Tibial artery (tissue), 4 donors: ENCODE data around the gene HINT3.
A peak's percentile ranks its signal among the peaks of the same experiment; 100 is the strongest.
"Not testable (repeated sequence)": the region's sequence is repeated elsewhere in the genome, so short reads cannot be mapped to it uniquely, and the experiment has no call there.

Experiments used
- DNase-seq, 2 donors: peaks; one replicate each; pipeline ENCODE4 v3.0.0-alpha.2; 2019
- H3K27ac ChIP-seq, 2 donors: fragments of 200-600 bp; sonication (generic) in 1 of 2; 1 replicate in 1 of 2; 2 replicates in 1 of 2; pipeline ENCODE4 v1.5.1; 2018 to 2019; ENCODE audit warnings: mild to moderate bottlenecking in 1 of 2
- H3K27me3 ChIP-seq, 2 donors: fragments of 200-600 bp; sonication (generic) in 1 of 2; one replicate each; pipeline versions ENCODE4 v1.5.1 to v1.6.0; 2016 to 2019
- H3K36me3 ChIP-seq, 3 donors: fragments of 200-600 bp; sonication (generic) in 2 of 3; one replicate each; pipeline ENCODE4 v1.5.1; 2016 to 2019; ENCODE audit warnings: mild to moderate bottlenecking in 2 of 3
- H3K4me1 ChIP-seq, 4 donors: fragments of 200-600 bp; sonication (generic) in 2 of 4; 1 replicate in 3 of 4; 2 replicates in 1 of 4; pipeline ENCODE4 v1.5.1; 2016 to 2019
- H3K4me3 ChIP-seq, 2 donors: fragments of 200-600 bp; sonication (generic) in 1 of 2; 1 replicate in 1 of 2; 2 replicates in 1 of 2; pipeline ENCODE4 v1.5.1; 2018 to 2019; ENCODE audit warnings: mild to moderate bottlenecking in 2 of 2
- H3K9me3 ChIP-seq, 3 donors: fragments of 200-600 bp; sonication (generic) in 1 of 3; one replicate each; pipeline ENCODE4 v1.5.1; 2016 to 2019
- CTCF ChIP-seq, 2 experiments: fragments of 200-600 bp in 1 of 2; fragments of 450-650 bp in 1 of 2; IDR thresholded peaks; one replicate each; pipeline ENCODE4 v1.5.1; 2017 to 2019; ENCODE audit warnings: antibody characterized with exemption in 2 of 2, mild to moderate bottlenecking in 1 of 2, moderate library complexity in 1 of 2
- intact Hi-C: fragments of 100-400 bp; cut with DNase I; formaldehyde crosslinking; loops from one replicate; pipeline ENCODE4 v1.15.0; 2023; ENCODE audit warnings: low total_unique reads

Gene HINT3

GRCh38 chr6:125931733-125932450 is 24.7 kb upstream of the HINT3 start:
- no peak overlapping the region for H3K4me3 ChIP-seq
- no peak overlapping the region for H3K27ac ChIP-seq
- no peaks in the 10 kb centered on the region for H3K9me3 ChIP-seq
- no peaks in the 10 kb centered on the region for H3K4me1 ChIP-seq
- no peaks in the 10 kb centered on the region for H3K27me3 ChIP-seq
- peaks cover 21 to 23% (median 22%) of the 10 kb centered on the region in 3 donors for H3K36me3 ChIP-seq
- intact Hi-C loops = no loop called here
- TF ChIP-seq CTCF (IDR thresholded peaks at IDR 0.05) = no peak
- no peak for DNase-seq

- no peaks in the 10 kb centered on the region for H3K4me1 ChIP-seq
- no peaks in the 10 kb centered on the region for H3K9me3 ChIP-seq
- no peak for TF ChIP-seq CTCF (IDR thresholded peaks at IDR 0.05)
- intact Hi-C loops = no loop called here
- H3K36me3 ChIP-seq = peaks cover 19 to 22% (median 20%) of the 10 kb centered on the region in 3 donors
- DNase-seq = no peak
- H3K4me3 ChIP-seq = no peak overlapping the region
- no peak overlapping the region for H3K27ac ChIP-seq
- H3K27me3 ChIP-seq = no peaks in the 10 kb centered on the region
These were observed 24.1 kb upstream of the HINT3 start for GRCh38 chr6:125932451-125932795.

GRCh38 chr6:125935520-125935919 is 21.1 kb upstream of the HINT3 start:
- H3K4me3 ChIP-seq, intact Hi-C loops, H3K36me3 ChIP-seq, DNase-seq, H3K4me1 ChIP-seq, H3K27ac ChIP-seq, H3K27me3 ChIP-seq, H3K9me3 ChIP-seq: not testable (repeated sequence)

GRCh38 chr6:125939026-125939425 is 17.5 kb upstream of the HINT3 start:
- Histone ChIP-seq H3K9me3 (no peaks in the 10 kb centered on the region), H3K27ac (no peak overlapping the region), H3K4me1 (peaks cover 0 to 3% (median 0%) of the 10 kb centered on the region in 4 donors), H3K36me3 (no peaks in the 10 kb centered on the region), H3K4me3 (no peak overlapping the region), H3K27me3 (no peaks in the 10 kb centered on the region)
- DNase-seq = no peak
- TF ChIP-seq CTCF (IDR thresholded peaks at IDR 0.05) = no peak
- intact Hi-C loops = no loop called here

- Histone ChIP-seq H3K27ac (no peak overlapping the region), H3K4me1 (peaks cover 0 to 10% (median 1%) of the 10 kb centered on the region in 4 donors), H3K27me3 (no peaks in the 10 kb centered on the region), H3K36me3 (no peaks in the 10 kb centered on the region), H3K4me3 (no peak overlapping the region), H3K9me3 (no peaks in the 10 kb centered on the region)
- intact Hi-C loops = no loop called here
- no peak for TF ChIP-seq CTCF (IDR thresholded peaks at IDR 0.05)
- DNase-seq = no peak
These were observed 16.8 kb upstream of the HINT3 start for GRCh38 chr6:125939791-125940190.

GRCh38 chr6:125940247-125941041 is 16.1 kb upstream of the HINT3 start:
- Histone ChIP-seq H3K9me3 (no peaks in the 10 kb centered on the region), H3K4me3 (no peak overlapping the region), H3K36me3 (no peaks in the 10 kb centered on the region), H3K4me1 (peaks cover 0 to 17% (median 6%) of the 10 kb centered on the region in 4 donors), H3K27ac (peak overlapping the region in 1 of 2 donors; percentile 24), H3K27me3 (no peaks in the 10 kb centered on the region)
- TF ChIP-seq CTCF (IDR thresholded peaks at IDR 0.05) = no peak
- intact Hi-C loops = no loop called here
- no peak for DNase-seq
